CD4-positive, alpha-beta T cell treated with Interleukin-4 for 1 hour (primary cell): ENCODE measurements around the gene FUOM.

Experiments used
- DNase-seq, 2 donors: peaks; one replicate each; pipeline ENCODE4 v3.0.0-alpha.2; 2020 to 2022

FUOM gene

GRCh38 chr10:133357285-133358161 lies at the start of gene FUOM:
FUOM (minus strand) TSS chr10:133358019; CDS start chr10:133358007, 12 bp downstream.
- DNase-seq, result peak; percentile 80 to 81

GRCh38 chr10:133405844-133406527 lies 48.2 kb upstream of the FUOM start:
- no peak for DNase-seq

- DNase-seq, result no peak
Observed at GRCh38 chr10:133405272-133405671, 47.5 kb upstream of the FUOM start.

- DNase-seq, result no peak
Observed at GRCh38 chr10:133403784-133404183, 46.0 kb upstream of the FUOM start.

GRCh38 chr10:133403359-133403758 lies 45.5 kb upstream of the FUOM start:
- no peak for DNase-seq

GRCh38 chr10:133401981-133402725 lies 44.3 kb upstream of the FUOM start:
- peak in 1 of 2 donors; percentile 9 for DNase-seq

- peak in 1 of 2 donors; percentile 7 for DNase-seq
Observed at GRCh38 chr10:133401500-133401899, 43.7 kb upstream of the FUOM start.

- DNase-seq, result peak; percentile 10 to 25
Observed at GRCh38 chr10:133400624-133401424, 43.0 kb upstream of the FUOM start.

- no peak for DNase-seq
Observed at GRCh38 chr10:133399123-133399601, 41.3 kb upstream of the FUOM start.

GRCh38 chr10:133397938-133398337 lies 40.1 kb upstream of the FUOM start:
- no peak for DNase-seq

- no peak for DNase-seq
Observed at GRCh38 chr10:133396035-133396624, 38.3 kb upstream of the FUOM start.

GRCh38 chr10:133394801-133395221 lies 37.0 kb upstream of the FUOM start:
- no peak for DNase-seq

- peak; percentile 93 for DNase-seq
Observed at GRCh38 chr10:133394064-133394663, 36.3 kb upstream of the FUOM start, which contains the start of gene MTG1. MTG1 (plus strand) TSS chr10:133394157; CDS start chr10:133394221, 64 bp downstream.

- no peak for DNase-seq
Observed at GRCh38 chr10:133393401-133394063, 35.7 kb upstream of the FUOM start.

- DNase-seq, result peak in 1 of 2 donors; percentile 21
Observed at GRCh38 chr10:133391761-133392518, 34.1 kb upstream of the FUOM start.

- no peak for DNase-seq
Observed at GRCh38 chr10:133391249-133391635, 33.4 kb upstream of the FUOM start.

- no peak for DNase-seq
Observed at GRCh38 chr10:133390597-133391248, 32.9 kb upstream of the FUOM start.

- DNase-seq, result peak; percentile 58 to 76
Observed at GRCh38 chr10:133388973-133389818, 31.4 kb upstream of the FUOM start.
